ENCODE measurements around the gene NF1.

The NF1 gene

GRCh38 chr17:31122746-31123145, 28.0 kb downstream of the NF1 start:
- WGBS, 2 donors (ENCODE audit: extremely low coverage in 2 of 2, insufficient read length in 2 of 2, insufficient replicate concordance in 1 of 2), result no CpG with 5 or more reads among the region's 2 CpGs
- no peak overlapping the region for H2AFZ ChIP-seq (ENCODE audit: low read length)
- no peak overlapping the region for H4K8ac ChIP-seq (ENCODE audit: low read depth, low read length)
- H3K9ac ChIP-seq (ENCODE audit: low read depth, low read length, poor library complexity), result no peak overlapping the region
- no peak overlapping the region for H2BK15ac ChIP-seq (ENCODE audit: low read length)
- H3K4ac ChIP-seq (ENCODE audit: low read length), result no peak overlapping the region
- H2BK12ac ChIP-seq (ENCODE audit: low read length), result no peak overlapping the region
- no peak overlapping the region for H3K14ac ChIP-seq (ENCODE audit: low read length)
- H3K4me3 ChIP-seq (ENCODE audit: low read length in 2 of 2), result no peak overlapping the region
- peaks cover 0 to 4% of the 10 kb centered on the region in 2 donors for H3K9me3 ChIP-seq (replicated peaks in 1 of 2; ENCODE audit: control insufficient read depth in 2 of 2, insufficient read depth in 1 of 2, low read depth in 1 of 2, low read length in 2 of 2)
- no peaks in the 10 kb centered on the region for H3K4me1 ChIP-seq (ENCODE audit: control insufficient read depth in 2 of 2, insufficient read depth in 1 of 2, low read depth in 1 of 2, low read length in 2 of 2)
- no peak for DNase-seq (ENCODE audit: low spot score)
- no peak overlapping the region for H3K23ac ChIP-seq (ENCODE audit: low read depth, low read length, poor library complexity)
- H3K36me3 ChIP-seq (replicated peaks in 1 of 2; ENCODE audit: control insufficient read depth in 2 of 2, insufficient read depth in 2 of 2, low read length in 2 of 2), result no peaks in the 10 kb centered on the region
- no peak overlapping the region for H2AK5ac ChIP-seq (ENCODE audit: low read depth, low read length)
- no peak overlapping the region for H4K91ac ChIP-seq (ENCODE audit: low read depth, low read length, poor library complexity)
- H3K18ac ChIP-seq (ENCODE audit: low read length), result no peak overlapping the region
- H3K79me1 ChIP-seq (ENCODE audit: low read depth, low read length), result peaks cover 4% of the 10 kb centered on the region
- no peaks in the 10 kb centered on the region for H3K27me3 ChIP-seq (ENCODE audit: control insufficient read depth in 3 of 3, insufficient read depth in 3 of 3, low read depth in 1 of 3, low read length in 3 of 3)
- H2BK5ac ChIP-seq (ENCODE audit: low read length), result no peak overlapping the region
- no peak overlapping the region for H3K27ac ChIP-seq (replicated peaks; ENCODE audit: low read length)
- H3K4me2 ChIP-seq (ENCODE audit: insufficient read depth, low read length, poor library complexity, severe bottlenecking), result no peak overlapping the region
- H2BK120ac ChIP-seq (ENCODE audit: low read depth, low read length), result no peak overlapping the region

DNA sequence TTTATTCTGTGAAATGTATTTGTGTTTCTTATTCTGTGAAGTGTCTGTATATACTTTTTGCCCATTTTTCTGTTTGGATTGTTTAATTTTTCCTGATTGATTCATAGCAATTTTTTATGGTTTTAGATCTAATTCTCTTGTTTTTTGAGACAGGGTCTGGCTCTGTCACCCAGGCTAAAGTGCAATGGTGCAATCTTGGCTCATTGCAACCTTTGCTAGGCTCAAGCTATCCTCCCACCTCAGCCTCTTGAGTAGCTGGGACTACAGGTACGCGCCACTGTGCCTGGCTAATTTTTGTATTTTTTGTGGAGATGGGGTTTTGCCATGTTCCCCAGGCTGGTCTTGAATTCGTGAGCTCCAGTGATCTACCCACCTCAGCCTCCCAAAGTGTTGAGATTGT, 31.5 kb downstream of the NF1 start:
- Histone ChIP-seq H3K36me3 (replicated peaks in 1 of 2; ENCODE audit: control insufficient read depth in 2 of 2, insufficient read depth in 2 of 2, low read length in 2 of 2) (peaks cover 0 to 3% of the 10 kb centered on the region in 2 donors), H2BK120ac (ENCODE audit: low read depth, low read length) (no peak overlapping the region), H2AFZ (ENCODE audit: low read length) (no peak overlapping the region), H2BK5ac (ENCODE audit: low read length) (no peak overlapping the region), H3K9me3 (replicated peaks in 1 of 2; ENCODE audit: control insufficient read depth in 2 of 2, insufficient read depth in 1 of 2, low read depth in 1 of 2, low read length in 2 of 2) (peaks cover 0 to 4% of the 10 kb centered on the region in 2 donors), H3K4me3 (ENCODE audit: low read length in 2 of 2) (no peak overlapping the region), H2AK5ac (ENCODE audit: low read depth, low read length) (no peak overlapping the region), H2BK12ac (ENCODE audit: low read length) (no peak overlapping the region), H3K9ac (ENCODE audit: low read depth, low read length, poor library complexity) (no peak overlapping the region), H4K8ac (ENCODE audit: low read depth, low read length) (no peak overlapping the region), H4K91ac (ENCODE audit: low read depth, low read length, poor library complexity) (no peak overlapping the region), H3K79me1 (ENCODE audit: low read depth, low read length) (peaks cover 10% of the 10 kb centered on the region), H3K4me1 (ENCODE audit: control insufficient read depth in 2 of 2, insufficient read depth in 1 of 2, low read depth in 1 of 2, low read length in 2 of 2) (peaks cover 0 to 6% of the 10 kb centered on the region in 2 donors), H3K4me2 (ENCODE audit: insufficient read depth, low read length, poor library complexity, severe bottlenecking) (no peak overlapping the region), H3K4ac (ENCODE audit: low read length) (no peak overlapping the region), H3K23ac (ENCODE audit: low read depth, low read length, poor library complexity) (no peak overlapping the region), H3K18ac (ENCODE audit: low read length) (no peak overlapping the region), H2BK15ac (ENCODE audit: low read length) (no peak overlapping the region), H3K27me3 (ENCODE audit: control insufficient read depth in 3 of 3, insufficient read depth in 3 of 3, low read depth in 1 of 3, low read length in 3 of 3) (no peaks in the 10 kb centered on the region), H3K14ac (ENCODE audit: low read length) (no peak overlapping the region), H3K27ac (replicated peaks; ENCODE audit: low read length) (no peak overlapping the region)
- no peak for DNase-seq (ENCODE audit: low spot score)
- no CpG with 5 or more reads among the region's 3 CpGs for WGBS, 2 donors (ENCODE audit: extremely low coverage in 2 of 2, insufficient read length in 2 of 2, insufficient replicate concordance in 1 of 2)

DNA sequence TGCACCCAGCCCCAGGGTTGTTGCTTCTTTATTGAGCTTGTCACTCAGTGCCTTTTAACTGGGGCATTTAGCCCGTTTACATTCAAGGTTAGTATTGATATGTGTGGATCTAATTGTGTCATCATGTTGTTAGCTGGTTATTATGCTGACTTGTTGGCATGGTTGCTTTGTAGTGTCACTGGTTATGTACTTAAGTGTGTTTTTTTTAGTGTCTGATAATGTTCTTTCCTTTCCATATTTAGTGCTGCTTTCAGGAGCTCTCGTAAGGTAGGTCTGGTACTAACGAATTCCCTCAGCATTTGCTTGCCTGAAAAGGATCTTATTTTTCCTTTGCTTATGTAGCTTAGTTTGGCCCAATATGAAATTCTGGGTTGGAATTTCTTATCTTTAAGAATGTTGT, 33.5 kb downstream of the NF1 start:
- Histone ChIP-seq H3K23ac (ENCODE audit: low read depth, low read length, poor library complexity) (no peak overlapping the region), H4K91ac (ENCODE audit: low read depth, low read length, poor library complexity) (no peak overlapping the region), H3K36me3 (replicated peaks in 1 of 2; ENCODE audit: control insufficient read depth in 2 of 2, insufficient read depth in 2 of 2, low read length in 2 of 2) (peaks cover 0 to 4% of the 10 kb centered on the region in 2 donors), H2AK5ac (ENCODE audit: low read depth, low read length) (no peak overlapping the region), H2AFZ (ENCODE audit: low read length) (no peak overlapping the region), H3K18ac (ENCODE audit: low read length) (no peak overlapping the region), H3K9ac (ENCODE audit: low read depth, low read length, poor library complexity) (no peak overlapping the region), H3K4me3 (ENCODE audit: low read length in 2 of 2) (no peak overlapping the region), H4K8ac (ENCODE audit: low read depth, low read length) (no peak overlapping the region), H3K27me3 (ENCODE audit: control insufficient read depth in 3 of 3, insufficient read depth in 3 of 3, low read depth in 1 of 3, low read length in 3 of 3) (no peaks in the 10 kb centered on the region), H3K79me1 (ENCODE audit: low read depth, low read length) (peaks cover 10% of the 10 kb centered on the region), H3K4me2 (ENCODE audit: insufficient read depth, low read length, poor library complexity, severe bottlenecking) (no peak overlapping the region), H2BK15ac (ENCODE audit: low read length) (no peak overlapping the region), H3K4ac (ENCODE audit: low read length) (no peak overlapping the region), H3K14ac (ENCODE audit: low read length) (no peak overlapping the region), H3K9me3 (replicated peaks in 1 of 2; ENCODE audit: control insufficient read depth in 2 of 2, insufficient read depth in 1 of 2, low read depth in 1 of 2, low read length in 2 of 2) (no peaks in the 10 kb centered on the region), H2BK12ac (ENCODE audit: low read length) (no peak overlapping the region), H2BK5ac (ENCODE audit: low read length) (no peak overlapping the region), H3K27ac (replicated peaks; ENCODE audit: low read length) (no peak overlapping the region), H2BK120ac (ENCODE audit: low read depth, low read length) (no peak overlapping the region), H3K4me1 (ENCODE audit: control insufficient read depth in 2 of 2, insufficient read depth in 1 of 2, low read depth in 1 of 2, low read length in 2 of 2) (peaks cover 0 to 6% of the 10 kb centered on the region in 2 donors)
- DNase-seq (ENCODE audit: low spot score), result no peak
- no CpG with 5 or more reads among the region's 3 CpGs for WGBS, 2 donors (ENCODE audit: extremely low coverage in 2 of 2, insufficient read length in 2 of 2, insufficient replicate concordance in 1 of 2)

DNA sequence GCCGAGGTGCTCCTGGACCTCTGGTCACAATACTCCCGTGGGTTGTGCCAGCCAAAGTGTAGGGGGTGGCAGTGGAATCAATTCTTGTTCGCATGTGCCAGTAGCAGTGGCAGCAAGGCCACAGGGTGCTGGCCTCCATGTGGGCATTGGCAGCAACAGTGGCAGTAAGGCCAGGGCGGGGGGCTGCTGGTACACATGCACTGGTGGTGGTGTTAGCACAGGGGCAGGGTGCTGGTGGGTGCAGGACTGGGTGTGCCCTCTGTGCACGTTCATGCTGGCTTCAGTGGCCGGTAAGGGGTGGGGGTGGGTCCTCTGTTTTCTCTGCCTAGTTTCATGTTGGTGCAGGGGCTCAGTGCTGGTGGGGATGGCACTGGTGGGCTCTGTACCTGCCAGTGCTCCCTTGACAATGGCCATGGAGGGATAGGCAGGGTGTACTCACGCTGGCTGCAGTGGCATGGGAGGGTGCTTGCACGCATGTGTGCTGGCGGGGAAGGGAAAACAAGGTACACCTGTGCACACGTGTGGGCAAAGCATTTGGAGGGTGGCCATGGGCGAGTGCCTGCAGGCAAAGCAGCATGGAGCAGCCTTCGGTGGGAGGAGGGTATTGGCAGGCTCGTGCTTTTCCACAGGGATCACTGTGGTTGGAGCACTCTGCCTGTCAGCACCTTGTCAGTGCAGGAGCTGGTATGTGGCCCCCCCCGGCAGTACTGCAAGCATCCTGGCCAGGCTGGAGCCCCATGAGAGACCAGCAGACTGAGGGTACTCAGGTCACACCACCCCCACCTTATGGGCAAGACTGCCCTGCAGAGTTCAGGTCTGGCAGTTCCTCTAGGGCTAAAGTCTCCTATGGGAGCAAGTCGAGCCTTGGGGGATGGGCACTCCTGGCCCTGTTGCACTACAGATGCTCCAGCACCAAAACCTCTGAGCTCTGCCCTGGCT, 35.8 kb downstream of the NF1 start:
- peaks cover 0 to 12% of the 10 kb centered on the region in 2 donors for H3K36me3 ChIP-seq (replicated peaks in 1 of 2; ENCODE audit: control insufficient read depth in 2 of 2, insufficient read depth in 2 of 2, low read length in 2 of 2)
- H3K9me3 ChIP-seq (replicated peaks in 1 of 2; ENCODE audit: control insufficient read depth in 2 of 2, insufficient read depth in 1 of 2, low read depth in 1 of 2, low read length in 2 of 2), result peaks cover 0 to 7% of the 10 kb centered on the region in 2 donors
- peak overlapping the region; percentile 47 for H3K9ac ChIP-seq (ENCODE audit: low read depth, low read length, poor library complexity)
- no CpG with 5 or more reads among the region's 15 CpGs for WGBS, 2 donors (ENCODE audit: extremely low coverage in 2 of 2, insufficient read length in 2 of 2, insufficient replicate concordance in 1 of 2)
- H2AFZ ChIP-seq (ENCODE audit: low read length), result no peak overlapping the region
- H2BK120ac ChIP-seq (ENCODE audit: low read depth, low read length), result no peak overlapping the region
- H3K4ac ChIP-seq (ENCODE audit: low read length), result no peak overlapping the region
- DNase-seq (ENCODE audit: low spot score), result no peak
- H3K4me3 ChIP-seq (ENCODE audit: low read length in 2 of 2), result peak overlapping the region in 1 of 2 donors; percentile 1
- H2BK12ac ChIP-seq (ENCODE audit: low read length), result no peak overlapping the region
- H4K91ac ChIP-seq (ENCODE audit: low read depth, low read length, poor library complexity), result no peak overlapping the region
- peak overlapping the region; percentile 60 for H2AK5ac ChIP-seq (ENCODE audit: low read depth, low read length)
- H3K14ac ChIP-seq (ENCODE audit: low read length), result peak overlapping the region; percentile 83
- no peak overlapping the region for H2BK15ac ChIP-seq (ENCODE audit: low read length)
- H3K27ac ChIP-seq (replicated peaks; ENCODE audit: low read length), result no peak overlapping the region
- no peaks in the 10 kb centered on the region for H3K27me3 ChIP-seq (ENCODE audit: control insufficient read depth in 3 of 3, insufficient read depth in 3 of 3, low read depth in 1 of 3, low read length in 3 of 3)
- no peak overlapping the region for H4K8ac ChIP-seq (ENCODE audit: low read depth, low read length)
- peak overlapping the region; percentile 80 for H3K23ac ChIP-seq (ENCODE audit: low read depth, low read length, poor library complexity)
- no peak overlapping the region for H3K4me2 ChIP-seq (ENCODE audit: insufficient read depth, low read length, poor library complexity, severe bottlenecking)
- peak overlapping the region; percentile 81 for H3K18ac ChIP-seq (ENCODE audit: low read length)
- H3K4me1 ChIP-seq (ENCODE audit: control insufficient read depth in 2 of 2, insufficient read depth in 1 of 2, low read depth in 1 of 2, low read length in 2 of 2), result peaks cover 0 to 6% of the 10 kb centered on the region in 2 donors
- peak overlapping the region; percentile 26 for H2BK5ac ChIP-seq (ENCODE audit: low read length)
- peaks cover 8% of the 10 kb centered on the region for H3K79me1 ChIP-seq (ENCODE audit: low read depth, low read length)
